SK-N-SH (cell line): ENCODE measurements around the gene TIMM21.

ENCODE experiments used
- EP300 ChIP-seq, 2 experiments: IDR thresholded peaks; 2 replicates each; pipeline versions ENCODE4 v1.4.0 to v1.6.1; 2012; ENCODE audit warnings: borderline replicate concordance in 1 of 2, low read depth in 1 of 2, low read length in 1 of 2
- EZH2phosphoT487 ChIP-seq: fragments of 200-600 bp; sonication (generic); IDR thresholded peaks from 2 replicates; pipeline ENCODE4 v1.6.1; 2017; ENCODE audit warnings: low read depth, mixed run types, mild to moderate bottlenecking, antibody characterized with exemption, moderate library complexity, borderline replicate concordance
- FOSL2 ChIP-seq: IDR thresholded peaks from 2 replicates; pipeline ENCODE4 v1.4.0; 2012; ENCODE audit warnings: low read depth, mild to moderate bottlenecking, moderate library complexity, borderline replicate concordance
- MXI1 ChIP-seq: IDR thresholded peaks from 2 replicates; pipeline ENCODE4 v1.6.1; 2012; ENCODE audit warnings: mild to moderate bottlenecking, low read depth, low read length, improper control_type of control experiment
- NRF1 ChIP-seq: IDR thresholded peaks from 2 replicates; pipeline ENCODE4 v1.6.1; 2012; ENCODE audit warnings: low read depth, mild to moderate bottlenecking, low read length
- RCOR1 ChIP-seq: fragments of 150-350 bp; IDR thresholded peaks from 2 replicates; pipeline ENCODE4 v1.6.1; 2017; ENCODE audit warnings: antibody characterized with exemption, low read length
- RFX5 ChIP-seq: IDR thresholded peaks from 2 replicates; pipeline ENCODE4 v1.6.1; 2012; ENCODE audit warnings: mild to moderate bottlenecking, improper control_type of control experiment, low read length
- SIN3A ChIP-seq: IDR thresholded peaks from 2 replicates; pipeline ENCODE4 v1.6.1; 2012; ENCODE audit warnings: low read depth, mild to moderate bottlenecking, low read length, moderate library complexity, borderline replicate concordance
- SMC3 ChIP-seq: IDR thresholded peaks from 2 replicates; pipeline ENCODE4 v1.6.1; 2012; ENCODE audit warnings: low read depth, low read length, improper control_type of control experiment
- TF ChIP-seq, protein P1 (sequence below): fragments of 200-600 bp; sonication (generic); IDR thresholded peaks from 2 replicates; pipeline ENCODE4 v1.6.1; 2017; ENCODE audit warnings: antibody characterized with exemption, mild to moderate bottlenecking, moderate library complexity
- TF ChIP-seq, protein P2 (sequence below): IDR thresholded peaks from 2 replicates; pipeline ENCODE4 v1.4.0; 2012; ENCODE audit warnings: low read depth, borderline replicate concordance
- TF ChIP-seq, protein P3 (sequence below): IDR thresholded peaks from 2 replicates; pipeline ENCODE4; 2012

DNA sequence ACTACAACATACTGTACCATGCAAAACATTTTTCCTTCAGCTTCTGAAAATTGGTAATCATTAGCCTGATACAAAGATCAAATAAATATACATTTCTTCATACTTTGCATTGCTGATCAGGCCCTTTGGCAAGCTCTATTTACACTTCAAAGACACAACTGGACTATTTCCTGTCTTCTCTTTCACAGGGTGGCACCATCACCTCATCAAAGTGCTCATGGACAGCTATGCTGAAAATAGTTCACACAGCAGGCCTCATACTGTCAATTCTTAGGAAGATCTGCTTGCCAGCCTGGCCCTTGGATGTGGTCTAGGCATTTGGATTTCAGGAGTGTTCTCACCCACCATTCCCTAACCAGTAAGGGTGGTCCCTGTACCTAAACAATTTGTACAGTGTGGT lies 34.6 kb upstream of the TIMM21 start:
- TF ChIP-seq MXI1 (no peak), EP300 (IDR thresholded peaks at IDR 0.05; ENCODE audit: borderline replicate concordance in 1 of 2, low read depth in 1 of 2, low read length in 1 of 2) (no peak), RCOR1 (no peak), NRF1 (no peak), FOSL2 (no peak), RFX5 (no peak), EZH2phosphoT487 (no peak), SIN3A (no peak), SMC3 (no peak)
- TF ChIP-seq, protein P1, sequence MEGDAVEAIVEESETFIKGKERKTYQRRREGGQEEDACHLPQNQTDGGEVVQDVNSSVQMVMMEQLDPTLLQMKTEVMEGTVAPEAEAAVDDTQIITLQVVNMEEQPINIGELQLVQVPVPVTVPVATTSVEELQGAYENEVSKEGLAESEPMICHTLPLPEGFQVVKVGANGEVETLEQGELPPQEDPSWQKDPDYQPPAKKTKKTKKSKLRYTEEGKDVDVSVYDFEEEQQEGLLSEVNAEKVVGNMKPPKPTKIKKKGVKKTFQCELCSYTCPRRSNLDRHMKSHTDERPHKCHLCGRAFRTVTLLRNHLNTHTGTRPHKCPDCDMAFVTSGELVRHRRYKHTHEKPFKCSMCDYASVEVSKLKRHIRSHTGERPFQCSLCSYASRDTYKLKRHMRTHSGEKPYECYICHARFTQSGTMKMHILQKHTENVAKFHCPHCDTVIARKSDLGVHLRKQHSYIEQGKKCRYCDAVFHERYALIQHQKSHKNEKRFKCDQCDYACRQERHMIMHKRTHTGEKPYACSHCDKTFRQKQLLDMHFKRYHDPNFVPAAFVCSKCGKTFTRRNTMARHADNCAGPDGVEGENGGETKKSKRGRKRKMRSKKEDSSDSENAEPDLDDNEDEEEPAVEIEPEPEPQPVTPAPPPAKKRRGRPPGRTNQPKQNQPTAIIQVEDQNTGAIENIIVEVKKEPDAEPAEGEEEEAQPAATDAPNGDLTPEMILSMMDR = no peak
- TF ChIP-seq, protein P2, sequence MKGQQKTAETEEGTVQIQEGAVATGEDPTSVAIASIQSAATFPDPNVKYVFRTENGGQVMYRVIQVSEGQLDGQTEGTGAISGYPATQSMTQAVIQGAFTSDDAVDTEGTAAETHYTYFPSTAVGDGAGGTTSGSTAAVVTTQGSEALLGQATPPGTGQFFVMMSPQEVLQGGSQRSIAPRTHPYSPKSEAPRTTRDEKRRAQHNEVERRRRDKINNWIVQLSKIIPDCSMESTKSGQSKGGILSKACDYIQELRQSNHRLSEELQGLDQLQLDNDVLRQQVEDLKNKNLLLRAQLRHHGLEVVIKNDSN = no peak
- TF ChIP-seq, protein P3, sequence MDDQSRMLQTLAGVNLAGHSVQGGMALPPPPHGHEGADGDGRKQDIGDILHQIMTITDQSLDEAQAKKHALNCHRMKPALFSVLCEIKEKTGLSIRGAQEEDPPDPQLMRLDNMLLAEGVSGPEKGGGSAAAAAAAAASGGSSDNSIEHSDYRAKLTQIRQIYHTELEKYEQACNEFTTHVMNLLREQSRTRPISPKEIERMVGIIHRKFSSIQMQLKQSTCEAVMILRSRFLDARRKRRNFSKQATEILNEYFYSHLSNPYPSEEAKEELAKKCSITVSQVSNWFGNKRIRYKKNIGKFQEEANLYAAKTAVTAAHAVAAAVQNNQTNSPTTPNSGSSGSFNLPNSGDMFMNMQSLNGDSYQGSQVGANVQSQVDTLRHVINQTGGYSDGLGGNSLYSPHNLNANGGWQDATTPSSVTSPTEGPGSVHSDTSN = no peak
